Naive thymus-derived CD4-positive, alpha-beta T cell (primary cell): Measurements from ENCODE around the gene ARHGAP18. TPM values are rescaled to one million over a fixed set of nuclear protein-coding genes. Genes with fewer than 3 reads are reported as not detected.

Experiments
- ATAC-seq: fragments of 150-1000 bp; cut with Tn5 transposase; 2 replicates; pipeline ENCODE4 v1.10.0; 2021; ENCODE audit warnings: mild to moderate bottlenecking, moderate library complexity
- CTCF ChIA-PET: fragments of 350-600 bp; sonication (Branson Sonifier 250); formaldehyde crosslinking; loops from one replicate; lab custom pipeline; 2021; ENCODE audit warnings: antibody characterized with exemption; lab: Charles Lee
- POLR2A ChIA-PET: fragments of 350-600 bp; sonication (Branson Sonifier 250); formaldehyde crosslinking; loops from one replicate; lab custom pipeline; 2021; ENCODE audit warnings: antibody characterized with exemption, inconsistent platforms; lab: Charles Lee
- DNase-seq, 9 donors: peaks; one replicate each; pipeline versions ENCODE4 v3.0.0 to v3.0.0-alpha.2; 2020 to 2022; ENCODE audit warnings: mixed read lengths in 1 of 9
- H3K27ac ChIP-seq: one replicate; pipeline ENCODE4 v1.7.0; 2013; ENCODE audit warnings: mild to moderate bottlenecking, low read depth, low read length, moderate library complexity
- H3K27me3 ChIP-seq, 2 donors: one replicate each; pipeline ENCODE4 v1.7.0; 2013; ENCODE audit warnings: low read length in 2 of 2, mild to moderate bottlenecking in 2 of 2, moderate library complexity in 2 of 2; ENCODE audit not compliant: control insufficient read depth in 2 of 2, insufficient read depth in 2 of 2
- H3K36me3 ChIP-seq, 3 experiments: 1 replicate in 2 of 3; 2 replicates in 1 of 3; pipeline ENCODE4 v1.7.0; 2013; ENCODE audit warnings: low read length in 3 of 3, mild to moderate bottlenecking in 3 of 3, moderate library complexity in 1 of 3; ENCODE audit not compliant: insufficient read depth in 3 of 3, control insufficient read depth in 2 of 3
- H3K4me1 ChIP-seq, 2 donors: one replicate each; pipeline ENCODE4 v1.7.0; 2013; ENCODE audit warnings: low read length in 2 of 2, mild to moderate bottlenecking in 2 of 2, moderate library complexity in 1 of 2; ENCODE audit not compliant: control insufficient read depth in 2 of 2, insufficient read depth in 2 of 2
- H3K4me3 ChIP-seq: 2 replicates; pipeline ENCODE4 v1.7.0; 2013; ENCODE audit warnings: mild to moderate bottlenecking, low read length
- H3K9me3 ChIP-seq, 3 experiments: 1 replicate in 2 of 3; 2 replicates in 1 of 3; pipeline ENCODE4 v1.7.0; 2013; ENCODE audit warnings: low read length in 3 of 3; ENCODE audit not compliant: control insufficient read depth in 2 of 3
- H3K27ac Mint-ChIP-seq, 9 donors: one replicate each; pipeline ENCODE4 v1.8.0; 2020 to 2022; ENCODE audit warnings: mixed read lengths in 9 of 9, mild to moderate bottlenecking in 8 of 9, moderate library complexity in 5 of 9, inconsistent platforms in 2 of 9
- H3K27me3 Mint-ChIP-seq, 5 donors: one replicate each; pipeline ENCODE4 v1.8.0; 2021 to 2022; ENCODE audit warnings: mixed read lengths in 5 of 5, mild to moderate bottlenecking in 1 of 5
- H3K36me3 Mint-ChIP-seq, 5 donors: one replicate each; pipeline ENCODE4 v1.8.0; 2020 to 2022; ENCODE audit warnings: mixed read lengths in 5 of 5, mild to moderate bottlenecking in 3 of 5, inconsistent platforms in 1 of 5
- H3K4me1 Mint-ChIP-seq, 7 donors: one replicate each; pipeline ENCODE4 v1.8.0; 2020 to 2022; ENCODE audit warnings: mixed read lengths in 7 of 7, mild to moderate bottlenecking in 3 of 7, inconsistent platforms in 1 of 7
- H3K4me3 Mint-ChIP-seq, 10 donors: one replicate each; pipeline ENCODE4 v1.8.0; 2020 to 2022; ENCODE audit warnings: mild to moderate bottlenecking in 10 of 10, mixed read lengths in 10 of 10, moderate library complexity in 6 of 10, inconsistent platforms in 2 of 10
- H3K9me3 Mint-ChIP-seq, 11 donors: one replicate each; pipeline ENCODE4 v1.8.0; 2020 to 2022; ENCODE audit warnings: mixed read lengths in 11 of 11, mild to moderate bottlenecking in 4 of 11, inconsistent platforms in 1 of 11, moderate library complexity in 1 of 11
- intact Hi-C, 2 donors: fragments of 100-400 bp; cut with micrococcal nuclease; formaldehyde crosslinking; loops; one replicate each; pipeline ENCODE4 v1.15.1; 2023
- polyA plus RNA-seq, 2 donors: library from polyadenylated mRNA; unstranded; fragments of 300-500 nt; fragmentation: Illumina TruSeq; gene quantifications; one replicate each; pipeline ENCODE4 v1.2.3, GENCODE V29; 2021
- total RNA-seq, 6 experiments: library from RNA in 5 of 6; stranded (reverse) in 5 of 6; gene quantifications; 1 replicate in 5 of 6; 2 replicates in 1 of 6; pipeline ENCODE4 v1.2.3 and lab custom pipeline; 2021 to 2026

The ARHGAP18 gene
- total and polyA plus RNA-seq, 7 experiments from 2014 or later, result 0.53 to 9.4 (median 1.5) TPM

DNA sequence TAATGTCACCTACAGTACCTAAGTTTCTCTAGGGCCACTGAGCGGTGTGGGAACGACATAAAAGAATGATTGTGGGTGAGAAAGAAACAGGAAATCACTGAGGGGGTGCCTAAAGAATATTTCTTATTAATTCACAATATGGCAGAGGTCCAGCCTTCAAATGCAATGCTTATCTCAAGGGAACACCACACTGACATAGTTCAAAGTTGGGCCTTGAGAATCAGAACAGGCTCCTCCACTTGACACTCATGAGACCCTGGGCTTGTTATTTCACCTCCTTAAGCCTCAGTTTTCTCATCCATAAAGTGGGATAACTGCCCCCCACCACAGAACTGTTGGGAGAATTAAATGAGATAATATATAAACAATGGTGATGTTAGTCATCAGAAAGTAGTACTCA is 40.4 kb upstream of the ARHGAP18 start:
- no peak for DNase-seq
- CTCF ChIA-PET, result interaction anchor here (0.6 to 2.4 kb wide), 10 partner anchors 10 to 271 kb away, joined by 3 to 27 read pairs (median 4); no protein-coding TSS in a partner anchor
- Histone ChIP-seq H3K36me3 (no peaks in the 10 kb centered on the region), H3K27ac (peak overlapping the region; percentile 69), H3K27me3 (no peaks in the 10 kb centered on the region), H3K4me3 (peak overlapping the region; percentile 43), H3K4me1 (peaks cover 40 to 44% of the 10 kb centered on the region in 2 donors), H3K9me3 (no peaks in the 10 kb centered on the region)
- H3K27me3 Mint-ChIP-seq, result no peaks in the 10 kb centered on the region
- peaks cover 26 to 63% (median 59%) of the 10 kb centered on the region in 7 donors for H3K4me1 Mint-ChIP-seq
- no peaks in the 10 kb centered on the region for H3K9me3 Mint-ChIP-seq
- POLR2A ChIA-PET, result interaction anchor here (0.6 to 3.0 kb wide), 5 partner anchors 14 to 1031 kb away, joined by 3 to 11 read pairs (median 3); no protein-coding TSS in a partner anchor
- H3K27ac Mint-ChIP-seq, result peak overlapping the region; percentile 82 to 97 (median 89)
- no peak for ATAC-seq
- peaks cover 0 to 5% (median 0%) of the 10 kb centered on the region in 5 donors for H3K36me3 Mint-ChIP-seq
- peak overlapping the region; percentile 3 to 86 (median 79) for H3K4me3 Mint-ChIP-seq
- intact Hi-C loops, result loop anchor here in 1 of 2 donors (1.0 kb wide), 1 partner anchor 23 kb away; no protein-coding TSS in a partner anchor

- DNase-seq (peak in 7 of 9 donors; percentile 51 to 73 (median 69)), ATAC-seq (peak; percentile 71)
- Histone ChIP-seq H3K4me1 (peaks cover 40 to 44% of the 10 kb centered on the region in 2 donors), H3K9me3 (no peaks in the 10 kb centered on the region), H3K27ac (peak overlapping the region; percentile 69), H3K4me3 (peak overlapping the region; percentile 43), H3K27me3 (no peaks in the 10 kb centered on the region), H3K36me3 (no peaks in the 10 kb centered on the region)
- Mint-ChIP-seq H3K27me3 (no peaks in the 10 kb centered on the region), H3K9me3 (no peaks in the 10 kb centered on the region), H3K4me1 (peaks cover 28 to 69% (median 60%) of the 10 kb centered on the region in 7 donors), H3K27ac (peak overlapping the region; percentile 82 to 97 (median 89)), H3K36me3 (peaks cover 0 to 5% (median 0%) of the 10 kb centered on the region in 5 donors), H3K4me3 (peak overlapping the region; percentile 51 to 86 (median 79))
- POLR2A ChIA-PET, result interaction anchor here (0.6 to 3.0 kb wide), 5 partner anchors 14 to 1032 kb away, joined by 3 to 11 read pairs (median 3); no protein-coding TSS in a partner anchor
- intact Hi-C loops, result loop anchor here (1.0 to 10.0 kb wide), 9 partner anchors 18 to 1878 kb away; partner anchors contain the start of genes ARHGAP18 (in 1 of the 2) and MED23 (in 1 of the 2)
- CTCF ChIA-PET, result interaction anchor here (0.6 to 2.4 kb wide), 10 partner anchors 10 to 272 kb away, joined by 3 to 27 read pairs (median 3); no protein-coding TSS in a partner anchor
Observed at GRCh38 chr6:129749749-129750120, 39.8 kb upstream of the ARHGAP18 start.

DNA sequence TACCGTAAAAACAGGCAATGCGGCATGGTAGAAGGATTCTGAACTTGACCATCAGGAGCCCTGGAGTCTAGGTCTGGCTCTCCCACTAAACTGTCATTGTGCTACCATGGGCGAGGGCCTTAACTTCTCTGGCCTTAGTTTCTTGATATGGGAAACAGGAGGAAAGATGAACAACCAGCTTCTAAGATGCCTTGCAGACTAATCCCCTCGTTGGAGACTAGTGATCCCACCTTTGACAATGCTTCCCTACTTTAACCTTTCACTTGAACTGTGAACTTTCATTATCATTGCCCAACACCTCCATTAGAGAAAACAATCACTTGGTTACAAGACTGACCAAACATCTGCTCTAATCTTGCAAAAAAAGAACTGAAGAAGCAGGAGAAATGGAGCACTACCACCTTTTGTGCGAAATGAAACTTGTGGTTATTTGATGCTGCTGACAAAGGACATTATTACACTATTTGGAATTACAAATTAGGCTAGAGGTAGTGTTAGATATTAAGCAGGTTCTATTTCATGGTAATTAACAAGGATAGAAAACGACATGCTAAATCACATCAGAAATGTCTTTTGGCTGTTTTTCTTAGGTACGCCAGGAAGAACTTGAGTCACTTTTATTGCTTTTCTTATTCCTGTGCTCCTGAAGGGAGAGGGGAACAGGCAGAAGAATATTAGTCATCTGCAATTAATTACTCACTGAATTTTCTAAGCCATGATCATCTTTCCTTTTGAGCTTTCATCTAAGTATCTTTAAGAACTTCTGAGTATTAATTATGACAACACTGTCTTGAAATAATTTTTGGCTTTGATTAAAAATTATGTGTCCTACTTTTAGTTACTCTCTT is 39.1 kb upstream of the ARHGAP18 start:
- DNase-seq, result no peak
- intact Hi-C loops, result loop anchor here (1.0 to 10.0 kb wide), 9 partner anchors 18 to 1878 kb away; partner anchors contain the start of genes ARHGAP18 (in 1 of the 2) and MED23 (in 1 of the 2)
- CTCF ChIA-PET, result interaction anchor here (0.9 to 2.4 kb wide), 10 partner anchors 14 to 272 kb away, joined by 3 to 27 read pairs (median 3); no protein-coding TSS in a partner anchor
- peaks cover 44 to 45% of the 10 kb centered on the region in 2 donors for H3K4me1 ChIP-seq
- H3K9me3 Mint-ChIP-seq, result no peaks in the 10 kb centered on the region
- peak overlapping the region; percentile 43 for H3K4me3 ChIP-seq
- H3K27ac ChIP-seq, result peak overlapping the region; percentile 69
- no peaks in the 10 kb centered on the region for H3K27me3 Mint-ChIP-seq
- POLR2A ChIA-PET, result interaction anchor here (0.7 to 3.0 kb wide), 6 partner anchors 15 to 385 kb away, joined by 3 to 11 read pairs (median 3); no protein-coding TSS in a partner anchor
- H3K36me3 ChIP-seq, result no peaks in the 10 kb centered on the region
- H3K4me1 Mint-ChIP-seq, result peaks cover 34 to 75% (median 65%) of the 10 kb centered on the region in 7 donors
- peak overlapping the region; percentile 59 to 86 (median 79) for H3K4me3 Mint-ChIP-seq
- H3K9me3 ChIP-seq, result no peaks in the 10 kb centered on the region
- no peak for ATAC-seq
- peak overlapping the region; percentile 82 to 97 (median 89) for H3K27ac Mint-ChIP-seq
- no peaks in the 10 kb centered on the region for H3K27me3 ChIP-seq
- H3K36me3 Mint-ChIP-seq, result peaks cover 0 to 5% (median 0%) of the 10 kb centered on the region in 5 donors

DNA sequence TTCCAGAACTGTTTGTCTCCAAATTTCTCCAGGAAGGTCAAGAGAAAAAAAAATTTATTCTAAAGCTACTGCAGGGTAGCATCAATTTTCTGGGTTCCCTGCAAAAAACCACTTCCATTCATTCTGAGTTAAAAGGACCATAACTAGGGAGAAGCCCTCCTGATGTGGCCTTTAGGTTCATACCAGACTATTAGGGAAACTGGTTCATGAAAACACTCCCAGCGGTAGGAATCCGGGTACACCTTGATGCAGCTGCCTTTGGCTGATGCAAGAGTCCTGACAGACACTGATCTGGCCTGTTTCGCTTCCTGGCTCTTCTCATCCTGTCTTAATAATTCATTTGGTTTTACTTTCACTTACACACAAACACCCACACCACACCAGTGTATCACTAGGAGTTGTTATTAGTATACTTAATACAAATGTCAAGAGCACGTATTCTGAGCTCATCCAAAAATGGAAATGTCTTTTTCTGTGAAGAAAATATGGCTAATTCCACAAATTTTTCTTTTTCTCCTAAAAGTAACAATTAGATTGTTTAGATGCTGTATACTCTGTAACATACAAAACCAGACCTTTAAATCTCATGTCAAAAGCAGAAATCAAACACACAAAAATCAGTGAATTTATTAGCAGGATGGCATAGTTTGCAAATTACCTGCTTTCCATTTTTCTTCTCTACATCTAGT is 38.4 kb upstream of the ARHGAP18 start:
- peak overlapping the region; percentile 31 to 86 (median 79) for H3K4me3 Mint-ChIP-seq
- POLR2A ChIA-PET, result interaction anchor here (0.7 to 3.0 kb wide), 6 partner anchors 11 to 386 kb away, joined by 3 to 11 read pairs (median 3); no protein-coding TSS in a partner anchor
- H3K9me3 Mint-ChIP-seq, result no peaks in the 10 kb centered on the region
- Histone ChIP-seq H3K27me3 (no peaks in the 10 kb centered on the region), H3K27ac (peak overlapping the region; percentile 69), H3K4me3 (peak overlapping the region; percentile 43), H3K9me3 (no peaks in the 10 kb centered on the region), H3K36me3 (no peaks in the 10 kb centered on the region), H3K4me1 (peaks cover 44 to 49% of the 10 kb centered on the region in 2 donors)
- H3K36me3 Mint-ChIP-seq, result peaks cover 0 to 5% (median 0%) of the 10 kb centered on the region in 5 donors
- DNase-seq (peak in 8 of 9 donors; percentile 35 to 61 (median 42)), ATAC-seq (peak; percentile 85)
- no peaks in the 10 kb centered on the region for H3K27me3 Mint-ChIP-seq
- intact Hi-C loops, result loop anchor here (1.0 to 10.0 kb wide), 8 partner anchors 38 to 1879 kb away; partner anchors contain the start of genes ARHGAP18 (in 1 of the 2) and MED23 (in 1 of the 2)
- CTCF ChIA-PET, result interaction anchor here (0.9 to 2.4 kb wide), 6 partner anchors 17 to 273 kb away, joined by 3 to 27 read pairs (median 4); no protein-coding TSS in a partner anchor
- peaks cover 40 to 81% (median 71%) of the 10 kb centered on the region in 7 donors for H3K4me1 Mint-ChIP-seq
- H3K27ac Mint-ChIP-seq, result peak overlapping the region; percentile 82 to 97 (median 89)

GRCh38 chr6:129747588-129748112 is 37.7 kb upstream of the ARHGAP18 start:
- Mint-ChIP-seq H3K4me3 (peak overlapping the region in 7 of 10 donors; percentile 31 to 86 (median 78)), H3K36me3 (peaks cover 0 to 5% (median 0%) of the 10 kb centered on the region in 5 donors), H3K27ac (peak overlapping the region; percentile 82 to 97 (median 89)), H3K9me3 (no peaks in the 10 kb centered on the region), H3K4me1 (peaks cover 37 to 81% (median 71%) of the 10 kb centered on the region in 7 donors), H3K27me3 (no peaks in the 10 kb centered on the region)
- Histone ChIP-seq H3K27ac (peak overlapping the region; percentile 69), H3K27me3 (no peaks in the 10 kb centered on the region), H3K9me3 (no peaks in the 10 kb centered on the region), H3K36me3 (no peaks in the 10 kb centered on the region), H3K4me1 (peaks cover 44 to 52% of the 10 kb centered on the region in 2 donors), H3K4me3 (no peak overlapping the region)
- no peak for DNase-seq
- ATAC-seq, result no peak
- ChIA-PET CTCF (interaction anchor here (0.9 to 1.3 kb wide), 3 partner anchors 20 to 150 kb away, joined by 3 to 5 read pairs (median 3); no protein-coding TSS in a partner anchor), POLR2A (interaction anchor here (0.9 to 3.0 kb wide), 2 partner anchors 10 to 274 kb away, joined by 3 to 11 read pairs; no protein-coding TSS in a partner anchor)
- intact Hi-C loops, result loop anchor here (1.0 to 10.0 kb wide), 8 partner anchors 37 to 1880 kb away; partner anchors contain the start of genes ARHGAP18 (in 1 of the 2) and MED23 (in 1 of the 2)
